IPS-15b (cell line): ENCODE data around the gene PDXP.
A peak's percentile ranks its signal among the peaks of the same experiment; 100 is the strongest.

Experiments
- H3K27me3 ChIP-seq: one replicate; pipeline ENCODE4 v1.6.1; 2013; ENCODE audit warnings: low read length; ENCODE audit not compliant: control insufficient read depth, insufficient read depth
- H3K36me3 ChIP-seq: one replicate; pipeline ENCODE4 v1.6.1; 2013; ENCODE audit warnings: low read length; ENCODE audit not compliant: control insufficient read depth, insufficient read depth
- H3K4me1 ChIP-seq: one replicate; pipeline ENCODE4 v1.6.1; 2013; ENCODE audit warnings: mild to moderate bottlenecking, low read length; ENCODE audit not compliant: control insufficient read depth, insufficient read depth
- H3K4me3 ChIP-seq: one replicate; pipeline ENCODE4 v1.5.1; 2013; ENCODE audit warnings: low read depth, low read length
- H3K9ac ChIP-seq: one replicate; pipeline ENCODE4 v1.6.1; 2013; ENCODE audit warnings: low read depth, mild to moderate bottlenecking, low read length
- H3K9me3 ChIP-seq: one replicate; pipeline ENCODE4 v1.6.1; 2013; ENCODE audit warnings: mild to moderate bottlenecking, low read length; ENCODE audit not compliant: control insufficient read depth, insufficient read depth

Gene PDXP

DNA sequence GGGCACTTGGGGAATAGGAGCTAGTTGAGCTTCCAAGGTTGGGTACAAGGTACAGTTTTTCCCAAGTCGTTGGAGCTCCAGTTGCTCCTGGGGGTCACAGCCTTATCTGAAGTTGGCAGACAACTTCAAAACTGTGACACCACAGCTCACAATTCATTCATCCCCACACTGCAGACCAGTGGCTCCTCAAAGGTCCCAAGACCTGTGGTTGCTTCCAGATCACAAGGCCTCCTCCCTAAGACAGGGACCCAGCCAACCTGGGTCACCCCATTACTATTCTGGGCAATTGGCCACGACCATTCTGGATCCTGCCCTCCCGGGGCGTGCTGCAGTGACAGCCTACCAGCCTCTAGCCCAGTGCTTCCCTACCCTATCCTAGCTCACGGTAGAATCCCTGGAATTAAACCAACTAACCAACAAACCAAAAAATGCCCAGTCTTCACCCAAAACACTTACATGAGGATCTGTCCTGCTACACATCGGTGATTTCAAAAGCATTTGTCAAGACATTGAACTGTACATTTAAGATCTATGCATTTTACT, 862 bp upstream of the PDXP start:
- Histone ChIP-seq H3K4me3 (peak overlapping the region; percentile 66), H3K4me1 (peaks cover 2% of the 10 kb centered on the region)

DNA sequence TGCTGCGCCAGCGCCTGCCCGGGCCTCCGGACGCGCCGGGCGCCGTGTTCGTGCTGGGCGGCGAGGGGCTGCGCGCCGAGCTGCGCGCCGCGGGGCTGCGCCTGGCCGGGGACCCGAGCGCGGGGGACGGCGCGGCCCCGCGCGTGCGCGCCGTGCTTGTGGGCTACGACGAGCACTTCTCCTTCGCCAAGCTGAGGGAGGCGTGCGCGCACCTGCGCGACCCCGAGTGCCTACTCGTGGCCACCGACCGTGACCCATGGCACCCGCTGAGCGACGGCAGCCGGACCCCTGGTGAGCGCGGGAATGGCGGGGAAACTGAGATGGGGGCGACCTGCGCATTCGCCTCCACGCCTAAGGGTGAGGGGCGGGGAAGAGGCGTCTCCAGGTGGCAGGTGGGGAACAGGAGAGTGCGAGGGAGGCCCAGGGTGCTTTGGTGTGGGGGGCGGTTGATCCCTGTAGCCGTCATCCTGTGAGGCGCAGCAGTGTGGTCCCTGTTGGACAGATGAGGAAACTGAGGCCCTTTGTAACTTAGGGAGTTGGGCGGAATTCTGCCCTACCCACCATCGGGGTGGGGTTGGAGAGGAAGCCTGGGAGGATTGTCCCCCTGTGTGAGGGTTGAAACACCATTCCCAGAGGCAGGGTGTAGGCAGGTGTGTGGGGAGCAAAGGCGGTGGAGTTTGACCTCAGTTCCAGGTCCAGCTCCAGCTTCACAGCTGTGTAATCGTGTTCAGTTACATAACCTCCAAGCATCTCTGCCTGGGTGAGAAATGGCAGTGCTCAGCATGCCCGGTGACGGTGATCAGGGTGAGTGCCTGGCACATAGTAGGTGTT, 758 bp downstream of the PDXP start:
- peak overlapping the region; percentile 66 for H3K4me3 ChIP-seq
- no peaks in the 10 kb centered on the region for H3K9me3 ChIP-seq
- H3K27me3 ChIP-seq, result no peaks in the 10 kb centered on the region
- peaks cover 3% of the 10 kb centered on the region for H3K36me3 ChIP-seq
- H3K9ac ChIP-seq, result peak overlapping the region; percentile 9
- peaks cover 2% of the 10 kb centered on the region for H3K4me1 ChIP-seq

More for the DNA sequence above, 862 bp upstream of the PDXP start:
- no peaks in the 10 kb centered on the region for H3K27me3 ChIP-seq
- peaks cover 14% of the 10 kb centered on the region for H3K36me3 ChIP-seq
- no peak overlapping the region for H3K9ac ChIP-seq
- H3K9me3 ChIP-seq, result no peaks in the 10 kb centered on the region

DNA sequence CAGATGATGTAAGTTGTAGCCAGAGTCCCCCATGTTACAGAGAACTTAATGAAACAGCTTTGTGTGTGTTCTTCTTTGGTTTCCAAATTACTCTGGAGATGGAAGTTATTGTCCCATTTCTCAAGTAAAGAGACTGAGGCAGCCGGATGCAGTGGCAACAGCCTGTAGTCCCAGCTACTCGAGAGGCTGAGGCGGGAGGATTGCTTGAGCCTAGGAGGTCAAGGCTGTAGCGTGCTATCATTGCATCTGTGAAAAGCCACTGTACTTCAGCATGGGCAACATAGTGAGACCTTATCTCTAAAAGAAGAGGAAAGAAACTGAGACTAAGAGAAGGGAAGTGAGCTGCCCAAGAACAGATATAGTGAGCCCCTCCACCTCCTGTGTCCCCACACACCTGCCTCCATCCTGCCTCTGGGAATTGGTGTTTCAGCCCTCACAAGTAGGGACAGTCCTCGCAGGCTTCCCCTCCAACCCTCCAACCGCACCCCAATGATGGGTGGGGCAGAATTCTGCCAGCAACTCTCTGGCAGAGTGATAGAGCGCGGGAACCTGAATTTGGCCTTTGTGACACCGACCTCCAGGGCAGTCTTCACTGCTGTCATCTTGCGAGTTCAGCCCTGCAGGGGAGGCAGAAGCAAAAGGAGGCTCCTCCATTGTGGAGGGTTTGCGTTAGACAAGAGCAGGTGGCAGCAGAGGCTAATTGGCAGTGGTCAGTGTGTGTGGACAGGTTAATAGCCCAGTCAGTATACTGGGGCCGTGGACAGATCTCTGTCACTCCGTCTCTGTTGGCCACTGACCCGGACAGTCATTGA, 1.6 kb downstream of the PDXP start:
- Histone ChIP-seq H3K4me1 (peaks cover 2% of the 10 kb centered on the region), H3K27me3 (no peaks in the 10 kb centered on the region), H3K9ac (no peak overlapping the region)

DNA sequence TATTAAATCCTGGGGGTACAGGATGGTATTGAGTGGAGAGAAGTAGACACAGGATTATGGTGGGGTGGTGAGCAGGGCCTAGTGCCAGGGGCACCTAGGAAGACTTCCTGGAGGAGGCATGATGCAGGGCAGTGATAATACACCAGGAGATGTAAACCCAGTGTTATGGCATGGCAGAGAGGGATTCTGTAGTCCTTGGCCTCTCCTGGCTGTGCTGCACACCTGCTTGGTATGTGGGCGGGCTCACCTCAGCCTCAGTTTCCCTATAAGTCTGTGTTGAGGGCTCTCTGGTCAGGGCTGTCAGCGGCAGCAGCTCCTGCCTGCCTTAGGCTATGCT, 2.2 kb downstream of the PDXP start:
- no peaks in the 10 kb centered on the region for H3K27me3 ChIP-seq
- H3K4me1 ChIP-seq, result peaks cover 2% of the 10 kb centered on the region
- peaks cover 8% of the 10 kb centered on the region for H3K36me3 ChIP-seq
- H3K9ac ChIP-seq, result no peak overlapping the region
- H3K9me3 ChIP-seq, result no peaks in the 10 kb centered on the region
- peak overlapping the region; percentile 8 for H3K4me3 ChIP-seq

More for the DNA sequence above, 1.6 kb downstream of the PDXP start:
- Histone ChIP-seq H3K4me3 (peak overlapping the region; percentile 66), H3K36me3 (peaks cover 3% of the 10 kb centered on the region), H3K9me3 (no peaks in the 10 kb centered on the region)

DNA sequence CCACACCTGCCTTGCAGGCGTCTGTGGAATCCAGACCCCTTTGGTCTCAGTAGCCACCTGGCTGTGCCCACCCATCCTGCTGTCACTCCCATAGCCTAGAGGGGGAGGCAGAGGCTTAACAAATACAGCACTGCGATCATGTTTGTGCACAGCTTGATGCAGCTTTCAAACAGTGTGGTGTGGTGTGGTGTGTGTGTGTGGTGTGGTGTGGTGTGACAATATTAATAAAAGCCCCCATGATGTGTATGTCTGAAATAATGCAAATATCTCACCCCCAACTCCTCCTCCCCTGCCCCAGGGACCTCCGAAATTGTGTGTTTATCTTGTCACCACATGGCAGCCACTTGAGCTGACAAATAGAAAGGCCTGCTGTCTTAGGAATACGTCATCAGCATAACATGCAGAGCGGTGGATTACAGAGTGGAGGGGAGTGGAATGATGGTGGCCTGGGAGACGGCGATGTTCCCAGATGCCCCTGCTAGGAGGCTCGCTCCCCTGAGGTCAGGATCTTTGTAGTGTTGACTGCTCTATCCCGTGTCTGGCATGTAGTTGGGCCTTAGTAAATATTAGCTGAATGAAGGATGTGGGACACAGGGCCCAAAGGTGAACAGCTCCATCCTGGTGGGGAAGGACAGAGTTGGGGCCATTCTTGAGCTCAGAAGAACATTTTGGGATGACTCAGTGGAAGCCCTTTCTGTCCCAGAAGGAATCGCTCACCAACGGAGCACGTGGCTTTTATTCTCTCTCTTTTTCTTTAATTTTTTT, 2.8 kb downstream of the PDXP start:
- H3K9me3 ChIP-seq, result no peaks in the 10 kb centered on the region
- H3K9ac ChIP-seq, result no peak overlapping the region
- peak overlapping the region; percentile 8 for H3K4me3 ChIP-seq
- no peaks in the 10 kb centered on the region for H3K27me3 ChIP-seq
- peaks cover 2% of the 10 kb centered on the region for H3K4me1 ChIP-seq
- peaks cover 12% of the 10 kb centered on the region for H3K36me3 ChIP-seq

DNA sequence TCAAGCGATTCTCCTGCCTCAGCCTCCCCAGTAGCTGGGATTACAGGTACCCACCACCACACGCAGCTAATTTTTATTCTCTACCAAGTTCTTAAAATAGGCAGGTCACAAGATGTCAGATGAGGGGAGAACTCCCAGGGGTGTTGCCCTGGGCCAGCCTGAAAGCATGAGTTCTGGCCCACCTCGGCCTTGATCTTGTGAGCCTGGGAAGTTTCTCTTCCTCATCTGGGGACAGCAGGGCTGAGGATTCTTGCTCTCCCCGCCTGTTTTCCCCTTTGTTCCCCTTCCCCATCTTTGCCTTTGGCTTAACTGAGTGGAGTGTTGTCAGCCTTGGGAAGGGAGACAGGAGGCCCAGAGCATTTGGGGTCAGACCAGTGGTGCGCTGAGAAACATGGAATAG, 3.5 kb downstream of the PDXP start:
- Histone ChIP-seq H3K36me3 (peaks cover 13% of the 10 kb centered on the region), H3K9ac (no peak overlapping the region)

DNA sequence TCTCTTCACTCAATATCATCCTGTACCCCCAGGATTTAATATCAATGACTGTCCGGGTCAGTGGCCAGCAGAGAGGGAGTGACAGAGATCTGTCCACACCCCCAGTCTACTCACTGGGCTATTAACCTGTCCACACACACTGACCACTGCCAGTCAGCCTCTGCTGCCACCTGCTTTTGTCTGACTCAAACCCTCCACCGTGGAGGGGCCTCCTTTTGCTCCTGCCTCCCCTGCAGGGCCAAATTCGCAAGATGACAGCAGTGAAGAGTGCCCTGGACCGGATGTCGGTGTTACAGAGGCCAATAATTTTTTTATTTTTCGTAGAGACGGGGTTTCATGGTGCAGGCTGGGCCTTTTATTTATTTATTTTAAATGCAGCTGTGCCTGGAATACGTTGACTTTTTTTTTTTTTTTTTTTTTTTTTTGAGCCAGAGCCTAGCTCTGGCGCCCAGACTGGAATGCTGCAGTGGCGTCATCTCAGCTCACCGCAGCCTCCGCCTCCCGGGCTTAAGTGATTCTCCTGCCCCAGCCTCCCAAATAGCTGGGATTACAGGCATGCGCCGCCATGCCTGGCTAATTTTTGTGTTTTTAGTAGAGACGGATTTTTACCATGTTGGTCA, 5.1 kb downstream of the PDXP start:
- Histone ChIP-seq H3K9ac (no peak overlapping the region), H3K27me3 (no peaks in the 10 kb centered on the region), H3K36me3 (peaks cover 13% of the 10 kb centered on the region), H3K4me1 (peaks cover 5% of the 10 kb centered on the region), H3K9me3 (no peaks in the 10 kb centered on the region), H3K4me3 (no peak overlapping the region)

More for the DNA sequence above, 3.5 kb downstream of the PDXP start:
- Histone ChIP-seq H3K4me3 (no peak overlapping the region), H3K27me3 (no peaks in the 10 kb centered on the region), H3K4me1 (peaks cover 2% of the 10 kb centered on the region), H3K9me3 (no peaks in the 10 kb centered on the region)

DNA sequence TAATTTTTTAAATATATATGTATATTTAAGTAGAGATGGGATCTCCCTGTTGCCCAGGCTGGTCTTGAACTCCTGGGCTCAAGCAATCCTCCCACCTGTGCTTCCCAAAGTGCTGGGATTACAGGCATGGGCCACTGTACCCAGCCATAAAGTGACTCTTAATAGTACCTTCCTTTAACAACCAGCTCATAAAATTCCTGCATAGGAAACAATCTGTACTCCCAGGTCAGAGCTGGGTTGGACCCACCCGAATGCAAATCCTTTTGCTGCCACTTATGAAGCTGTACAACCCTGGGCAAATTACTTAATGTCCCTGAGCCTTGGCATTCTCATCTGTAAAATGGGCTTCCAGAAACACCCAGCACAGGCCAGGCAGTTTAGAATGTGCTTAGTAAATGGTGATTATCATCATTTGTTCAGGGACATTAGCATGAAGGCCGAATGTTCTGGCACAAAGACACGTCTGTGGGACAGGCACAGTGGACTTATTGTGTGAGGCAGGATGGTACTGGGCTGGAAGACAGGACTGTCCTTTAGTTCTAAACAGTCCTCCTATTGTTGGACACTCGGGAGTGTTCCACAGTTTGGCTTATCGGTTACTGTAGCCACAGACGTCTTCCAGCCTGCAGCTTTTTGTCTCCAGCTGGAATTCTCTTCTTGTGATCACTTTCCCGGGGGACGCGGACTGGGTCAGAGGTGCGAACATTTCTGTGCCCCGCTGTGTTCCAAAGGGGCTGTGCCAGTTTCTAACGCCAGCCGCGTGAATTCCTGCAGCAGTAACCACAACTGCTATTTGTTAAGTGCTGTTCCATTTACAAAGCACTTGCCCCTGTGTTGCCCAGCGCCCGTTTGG, 6.0 kb downstream of the PDXP start:
- Histone ChIP-seq H3K9ac (no peak overlapping the region), H3K36me3 (peaks cover 13% of the 10 kb centered on the region), H3K27me3 (no peaks in the 10 kb centered on the region), H3K9me3 (no peaks in the 10 kb centered on the region), H3K4me1 (peaks cover 5% of the 10 kb centered on the region), H3K4me3 (no peak overlapping the region)

DNA sequence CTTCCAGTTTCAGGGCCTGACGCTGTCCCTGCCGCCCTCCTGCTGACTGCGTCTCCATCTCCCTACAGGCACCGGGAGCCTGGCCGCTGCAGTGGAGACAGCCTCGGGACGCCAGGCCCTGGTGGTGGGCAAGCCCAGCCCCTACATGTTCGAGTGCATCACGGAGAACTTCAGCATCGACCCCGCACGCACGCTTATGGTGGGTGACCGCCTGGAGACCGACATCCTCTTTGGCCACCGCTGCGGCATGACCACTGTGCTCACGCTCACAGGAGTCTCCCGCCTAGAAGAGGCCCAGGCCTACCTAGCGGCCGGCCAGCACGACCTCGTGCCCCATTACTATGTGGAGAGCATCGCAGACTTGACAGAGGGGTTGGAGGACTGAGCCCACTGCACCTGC, 7.0 kb downstream of the PDXP start:
- no peaks in the 10 kb centered on the region for H3K9me3 ChIP-seq
- peaks cover 5% of the 10 kb centered on the region for H3K4me1 ChIP-seq
- H3K36me3 ChIP-seq, result peaks cover 13% of the 10 kb centered on the region

DNA sequence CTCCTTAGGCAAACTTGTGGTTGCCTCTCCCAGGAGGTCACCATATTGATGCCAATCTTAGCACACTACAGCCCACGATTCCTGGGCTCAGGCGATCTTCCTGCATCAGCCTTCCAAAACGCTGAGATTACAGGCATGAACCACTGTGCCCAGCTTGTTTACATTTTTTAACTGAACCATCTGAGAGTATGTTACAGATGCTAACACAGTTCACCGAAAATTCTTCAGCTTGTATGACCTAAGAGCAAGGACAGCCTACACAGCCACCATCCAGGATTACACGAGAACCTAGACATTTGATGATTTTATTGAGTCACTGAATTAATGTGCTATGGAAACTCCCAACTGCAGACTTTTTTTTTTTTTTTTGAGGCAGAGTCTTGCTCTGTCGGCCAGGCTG, 11.1 kb downstream of the PDXP start:
- H3K4me3 ChIP-seq, result no peak overlapping the region
- H3K4me1 ChIP-seq, result peaks cover 2% of the 10 kb centered on the region
- no peaks in the 10 kb centered on the region for H3K27me3 ChIP-seq
- peaks cover 10% of the 10 kb centered on the region for H3K36me3 ChIP-seq
- H3K9ac ChIP-seq, result no peak overlapping the region
- no peaks in the 10 kb centered on the region for H3K9me3 ChIP-seq

More for the DNA sequence above, 7.0 kb downstream of the PDXP start:
- Histone ChIP-seq H3K9ac (no peak overlapping the region), H3K27me3 (no peaks in the 10 kb centered on the region), H3K4me3 (no peak overlapping the region)
